Measurements from ENCODE around the gene TBX10.

The TBX10 gene

DNA sequence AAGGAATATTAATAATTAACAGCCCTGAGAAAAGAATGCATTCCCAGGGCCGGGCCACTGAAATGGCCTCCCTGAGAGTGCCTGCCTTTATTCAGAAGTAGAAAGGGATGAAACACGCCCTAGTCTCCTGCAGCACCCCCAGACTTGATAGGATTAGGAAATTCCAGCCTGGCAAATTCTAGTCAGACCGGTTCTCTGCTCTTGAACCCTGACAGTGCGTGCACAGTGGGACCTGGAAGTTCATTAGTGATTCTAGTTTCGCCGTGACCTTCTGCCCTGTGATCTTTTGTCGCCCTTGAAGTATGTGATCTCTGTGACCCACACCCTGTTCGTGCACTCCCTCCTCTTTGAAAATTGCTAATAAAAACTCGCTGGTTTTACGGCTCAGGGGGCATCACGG lies 58.1 kb downstream of the TBX10 start:
- no peak for DNase-seq (ENCODE audit: low read depth in 2 of 3, low spot score in 1 of 3)
